PC-3 (cell line): ENCODE results near the gene C1orf105.
A peak's percentile ranks its signal among the peaks of the same experiment; 100 is the strongest.

Source experiments
- CTCF ChIP-seq: fragments of 300-600 bp; sonication (generic); conservative IDR thresholded peaks from 2 replicates; pipeline ENCODE4 v1.5.1; 2017; ENCODE audit warnings: antibody characterized with exemption, low read depth, mild to moderate bottlenecking, low read length
- EZH2 ChIP-seq: fragments of 300-600 bp; sonication (generic); IDR thresholded peaks from one replicate; pipeline ENCODE4 v1.6.1; 2017; ENCODE audit warnings: antibody characterized with exemption, mild to moderate bottlenecking, low read length; ENCODE audit not compliant: unreplicated experiment

DNA sequence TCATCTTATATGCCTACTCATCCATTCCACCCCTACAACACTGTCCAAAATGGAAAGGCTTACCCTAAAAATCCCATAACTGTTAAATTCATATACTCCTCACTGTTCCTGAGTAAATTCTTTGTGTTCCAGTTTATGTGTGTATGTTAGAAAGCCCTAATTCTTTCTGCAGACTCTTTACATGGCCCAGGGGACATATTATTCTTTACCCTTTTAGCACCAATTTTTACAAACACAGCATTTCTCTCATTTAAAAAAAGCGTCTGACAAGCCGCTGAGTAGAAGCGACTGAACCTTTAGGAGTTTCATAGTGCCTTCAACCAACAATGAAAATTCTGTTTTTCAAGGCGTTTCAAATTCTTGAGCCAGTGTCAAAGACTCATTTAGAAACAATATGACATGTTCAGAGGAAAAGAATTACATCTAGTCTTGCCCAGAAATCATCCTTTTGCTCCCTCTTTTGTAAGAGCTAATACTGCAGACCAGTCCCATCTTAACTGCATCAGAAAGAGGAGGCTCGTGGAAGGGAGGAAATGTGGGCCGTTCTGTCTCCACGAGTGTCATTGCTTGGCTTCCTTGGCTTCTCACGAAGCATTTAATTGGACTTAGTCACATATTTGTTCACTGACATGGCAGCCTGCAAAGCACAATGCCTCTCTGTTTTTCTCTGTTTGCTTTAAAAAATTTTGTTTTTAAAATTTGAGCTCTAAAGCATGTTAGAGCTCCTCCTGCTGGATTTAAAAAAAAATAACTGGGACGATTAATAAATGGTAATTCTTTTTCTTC is 21.3 kb upstream of the C1orf105 start:
- TF ChIP-seq CTCF, result peak; percentile 99
- no peak for TF ChIP-seq EZH2
